OCI-LY1 (cell line): ENCODE measurements around the gene ARL5A.
"Not testable (repeated sequence)": the region's sequence is repeated elsewhere in the genome, so short reads cannot be mapped to it uniquely, and the experiment has no call there.

ENCODE experiments used
- H2AFZ ChIP-seq: fragments of 200-600 bp; sonication (generic), shearing (Covaris generic); 2 replicates; pipeline ENCODE4 v1.6.0; 2014; ENCODE audit warnings: antibody characterized with exemption, mild to moderate bottlenecking, low read length
- H3F3A ChIP-seq: fragments of 200-600 bp; sonication (generic), shearing (Covaris generic); 2 replicates; pipeline ENCODE4 v1.6.0; 2014; ENCODE audit warnings: mild to moderate bottlenecking, antibody characterized with exemption, low read length, moderate library complexity; ENCODE audit not compliant: insufficient read depth
- H3K27ac ChIP-seq: fragments of 200-600 bp; sonication (generic); 2 replicates; pipeline ENCODE4 v1.5.1; 2014; ENCODE audit warnings: low read length, mixed run types, mild to moderate bottlenecking, low read depth; ENCODE audit not compliant: poor library complexity, severe bottlenecking
- H3K27me3 ChIP-seq: fragments of 200-600 bp; sonication (generic); 2 replicates; pipeline ENCODE4 v1.6.0; 2014; ENCODE audit warnings: antibody characterized with exemption, mild to moderate bottlenecking, low read length, moderate library complexity; ENCODE audit not compliant: insufficient read depth
- H3K36me3 ChIP-seq: fragments of 200-600 bp; sonication (generic); 2 replicates; pipeline ENCODE4 v1.6.1; 2014; ENCODE audit warnings: mild to moderate bottlenecking, antibody characterized with exemption, low read length, moderate library complexity, mixed read lengths; ENCODE audit not compliant: insufficient read depth
- H3K4me1 ChIP-seq: fragments of 200-600 bp; sonication (generic); 2 replicates; pipeline ENCODE4 v1.5.1; 2014; ENCODE audit warnings: mild to moderate bottlenecking, low read length, moderate library complexity; ENCODE audit not compliant: insufficient read depth, severe bottlenecking
- H3K4me2 ChIP-seq: fragments of 200-600 bp; sonication (generic), shearing (Covaris generic); 2 replicates; pipeline ENCODE4 v1.6.1; 2014; ENCODE audit warnings: low read length
- H3K4me3 ChIP-seq: fragments of 200-600 bp; sonication (generic); 2 replicates; pipeline ENCODE4 v1.5.1; 2014; ENCODE audit warnings: low read length, low read depth, mild to moderate bottlenecking, mixed read lengths; ENCODE audit not compliant: poor library complexity, severe bottlenecking
- H3K79me2 ChIP-seq: fragments of 200-600 bp; shearing (Covaris generic); 2 replicates; pipeline ENCODE4 v1.6.1; 2016; ENCODE audit warnings: mixed run types, low read length, mixed read lengths; ENCODE audit not compliant: insufficient read depth
- H3K9ac ChIP-seq: fragments of 200-600 bp; sonication (generic), shearing (Covaris generic); 2 replicates; pipeline ENCODE4 v1.6.1; 2014; ENCODE audit warnings: mild to moderate bottlenecking, low read length, mixed read lengths
- H3K9me2 ChIP-seq: fragments of 200-600 bp; sonication (generic), shearing (Covaris generic); 2 replicates; pipeline ENCODE4 v1.6.1; 2014; ENCODE audit warnings: low read depth, mild to moderate bottlenecking, low read length, mixed read lengths
- H3K9me3 ChIP-seq: fragments of 200-600 bp; shearing (Covaris generic); 2 replicates; pipeline ENCODE4 v1.6.1; 2014; ENCODE audit warnings: low read length, mixed read lengths
- H4K20me1 ChIP-seq: fragments of 200-600 bp; sonication (generic), shearing (Covaris generic); 2 replicates; pipeline ENCODE4 v1.6.0; 2016; ENCODE audit warnings: mild to moderate bottlenecking, low read length; ENCODE audit not compliant: insufficient read depth
- CTCF ChIP-seq: fragments of 200-600 bp; sonication (generic), shearing (Covaris generic); IDR thresholded peaks from 2 replicates; pipeline ENCODE4 v1.5.1; 2017; ENCODE audit warnings: mild to moderate bottlenecking, antibody characterized with exemption, low read length, moderate library complexity, mixed read lengths
- EZH2 ChIP-seq: fragments of 200-600 bp; sonication (generic), shearing (Covaris generic); IDR thresholded peaks from 2 replicates; pipeline ENCODE4 v1.8.0; 2017; ENCODE audit warnings: borderline replicate concordance, mixed run types, mild to moderate bottlenecking, antibody characterized with exemption, low read length, moderate library complexity, mixed read lengths

Gene ARL5A

GRCh38 chr2:151799886-151800292 is 28.3 kb downstream of the ARL5A start:
- H3K4me2 ChIP-seq, result no peak overlapping the region
- TF ChIP-seq EZH2 (no peak), CTCF (no peak)
- H3K9me3 ChIP-seq, result no peaks in the 10 kb centered on the region
- H3K9ac ChIP-seq, result no peak overlapping the region
- H3K27ac ChIP-seq, result no peak overlapping the region
- H2AFZ ChIP-seq, result no peak overlapping the region
- H3K9me2 ChIP-seq, result no peaks in the 10 kb centered on the region
- H4K20me1 ChIP-seq, result no peaks in the 10 kb centered on the region
- H3K4me3 ChIP-seq, result no peak overlapping the region
- no peaks in the 10 kb centered on the region for H3K4me1 ChIP-seq
- peaks cover 35% of the 10 kb centered on the region for H3K36me3 ChIP-seq
- H3F3A ChIP-seq, result no peaks in the 10 kb centered on the region
- no peaks in the 10 kb centered on the region for H3K79me2 ChIP-seq
- H3K27me3 ChIP-seq, result no peaks in the 10 kb centered on the region

GRCh38 chr2:151796774-151797173 is 31.4 kb downstream of the ARL5A start:
- no peaks in the 10 kb centered on the region for H3K79me2 ChIP-seq
- no peaks in the 10 kb centered on the region for H4K20me1 ChIP-seq
- H3K27ac ChIP-seq, result no peak overlapping the region
- no peak overlapping the region for H3K9ac ChIP-seq
- H3K27me3 ChIP-seq, result no peaks in the 10 kb centered on the region
- peaks cover 29% of the 10 kb centered on the region for H3K36me3 ChIP-seq
- no peaks in the 10 kb centered on the region for H3K4me1 ChIP-seq
- H3K4me3 ChIP-seq, result no peak overlapping the region
- TF ChIP-seq CTCF, result no peak
- TF ChIP-seq EZH2, result no peak
- H2AFZ ChIP-seq, result no peak overlapping the region
- H3F3A ChIP-seq, result no peaks in the 10 kb centered on the region
- no peaks in the 10 kb centered on the region for H3K9me3 ChIP-seq
- no peaks in the 10 kb centered on the region for H3K9me2 ChIP-seq
- H3K4me2 ChIP-seq, result no peak overlapping the region

GRCh38 chr2:151795646-151796240 is 32.5 kb downstream of the ARL5A start:
- Histone ChIP-seq H3K27ac (no peak overlapping the region), H2AFZ (no peak overlapping the region), H3K9me2 (no peaks in the 10 kb centered on the region), H3K4me3 (no peak overlapping the region), H3K9me3 (no peaks in the 10 kb centered on the region), H3K9ac (no peak overlapping the region), H3F3A (no peaks in the 10 kb centered on the region), H4K20me1 (no peaks in the 10 kb centered on the region), H3K36me3 (peaks cover 20% of the 10 kb centered on the region), H3K27me3 (no peaks in the 10 kb centered on the region), H3K4me1 (no peaks in the 10 kb centered on the region), H3K79me2 (no peaks in the 10 kb centered on the region), H3K4me2 (no peak overlapping the region)
- TF ChIP-seq EZH2, result no peak
- TF ChIP-seq CTCF, result no peak

GRCh38 chr2:151794422-151794821 is 33.8 kb downstream of the ARL5A start:
- not testable (repeated sequence) for H3K4me3 ChIP-seq, H2AFZ ChIP-seq, H3K9me2 ChIP-seq, H3K9ac ChIP-seq, H3K4me1 ChIP-seq, H4K20me1 ChIP-seq, H3K27me3 ChIP-seq, H3K4me2 ChIP-seq, H3K79me2 ChIP-seq, H3K27ac ChIP-seq, H3K9me3 ChIP-seq, H3F3A ChIP-seq
- peaks cover 15% of the 10 kb centered on the region for H3K36me3 ChIP-seq
